ENCODE results near the gene CASK.

Gene CASK

DNA sequence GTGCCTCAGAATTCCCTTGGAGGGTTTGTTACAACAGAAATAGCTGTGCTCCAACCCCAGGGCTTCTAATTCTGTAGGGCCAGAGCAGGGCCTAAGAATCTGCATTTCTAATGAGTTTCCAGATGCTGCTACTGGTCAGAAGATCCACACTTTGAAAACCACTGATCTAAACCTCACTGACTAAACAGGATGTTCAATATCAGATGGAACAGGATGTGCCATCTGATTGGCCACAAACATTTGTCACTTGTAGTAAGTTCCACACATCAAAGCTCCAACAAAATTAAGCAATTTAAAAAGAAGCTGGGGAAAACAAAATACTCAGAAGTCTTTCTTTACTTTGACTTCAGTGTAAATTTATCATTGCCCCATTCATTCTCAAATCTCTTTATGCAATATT, 14.3 kb downstream of the CASK start:
- no peak for DNase-seq (ENCODE audit: low spot score)

DNA sequence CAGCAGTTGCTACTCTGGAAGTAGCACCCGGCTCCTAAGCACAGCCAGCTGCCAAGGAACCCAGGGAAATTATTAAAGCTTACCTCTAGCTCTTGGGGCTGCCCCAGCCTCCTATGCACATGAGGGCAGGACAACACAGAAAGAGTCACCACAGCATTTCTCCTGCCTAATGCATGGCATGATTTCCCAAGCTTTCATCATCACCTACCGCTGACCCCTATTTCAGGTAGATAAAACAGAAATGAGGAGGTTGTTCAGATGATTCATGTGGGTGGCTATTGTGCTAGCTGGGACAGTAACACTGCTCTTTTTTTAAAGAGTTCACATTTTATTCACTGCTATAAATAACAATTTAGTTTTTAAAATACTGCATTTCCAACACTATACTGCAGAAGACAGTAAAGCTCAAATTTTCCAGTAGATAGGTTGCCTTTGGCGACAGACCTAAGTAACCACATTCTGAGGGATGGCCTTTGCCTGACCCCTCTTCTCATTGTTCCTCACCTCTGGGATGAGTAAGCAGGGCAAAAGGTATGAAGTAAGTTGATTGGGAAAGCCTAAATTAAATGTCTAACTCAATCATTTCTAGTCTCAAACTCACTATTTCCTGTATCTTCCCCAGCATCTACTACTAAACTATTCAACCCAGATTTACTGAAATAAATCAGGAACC, 16.7 kb downstream of the CASK start:
- no peak for DNase-seq (ENCODE audit: low spot score)

DNA sequence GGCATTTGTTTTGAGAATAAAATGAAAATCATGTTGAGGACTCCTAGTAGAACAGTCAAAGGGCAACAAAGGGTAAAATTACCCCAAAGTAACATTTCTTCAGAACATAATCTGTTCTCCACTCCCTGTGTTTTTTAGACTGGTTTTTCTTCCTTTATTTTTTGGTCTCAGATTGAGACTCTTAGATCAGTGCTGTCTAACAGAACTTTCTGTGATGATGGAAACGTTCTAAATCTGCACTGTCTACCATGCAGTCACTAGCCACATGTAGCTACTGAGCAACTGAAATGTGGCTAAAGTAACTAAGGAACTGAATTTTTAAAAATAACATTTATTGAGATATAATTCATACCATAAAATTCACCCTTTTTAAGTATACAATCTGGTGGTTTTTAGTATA, 19.8 kb downstream of the CASK start:
- no peak for DNase-seq (ENCODE audit: low spot score)

DNA sequence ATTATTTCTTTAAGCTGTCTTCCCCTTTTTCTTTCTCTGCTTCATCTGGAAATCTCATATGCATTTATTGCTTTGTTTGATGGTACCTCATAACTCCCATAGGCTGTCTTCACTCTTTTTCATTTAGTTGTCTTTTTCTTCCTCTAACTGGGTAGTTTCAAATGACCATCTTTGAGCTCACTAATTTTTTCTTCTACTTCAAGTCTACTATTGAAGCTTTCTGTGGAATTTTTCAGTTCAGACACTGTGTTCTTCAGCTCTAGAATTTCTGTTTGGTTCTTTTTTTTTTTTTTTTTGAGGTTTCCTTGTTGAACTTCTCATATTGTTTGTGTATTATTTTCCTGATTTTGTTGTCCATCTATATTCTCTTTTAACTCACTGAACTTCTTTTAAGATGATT, 23.0 kb downstream of the CASK start:
- no peak for DNase-seq (ENCODE audit: low spot score)

DNA sequence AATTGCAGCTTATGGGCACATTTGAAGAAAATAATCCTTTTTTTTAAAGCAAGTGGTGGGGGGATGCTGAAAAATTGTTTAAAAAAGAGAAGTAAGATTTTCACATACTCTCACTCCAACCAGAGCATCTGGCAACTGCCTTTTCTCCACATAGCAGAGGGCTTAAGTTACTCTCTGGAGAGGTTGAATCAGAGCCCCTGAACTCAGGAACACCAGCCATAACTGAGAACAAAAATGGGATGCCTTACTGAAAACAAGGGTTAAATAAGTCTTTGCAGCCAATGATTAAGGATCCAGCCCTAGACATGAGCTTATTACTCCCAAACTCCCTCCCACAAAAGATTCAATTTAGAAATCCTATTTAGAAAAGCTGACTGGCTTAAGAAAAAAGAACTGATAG, 27.5 kb downstream of the CASK start:
- no peak for DNase-seq (ENCODE audit: low spot score)

DNA sequence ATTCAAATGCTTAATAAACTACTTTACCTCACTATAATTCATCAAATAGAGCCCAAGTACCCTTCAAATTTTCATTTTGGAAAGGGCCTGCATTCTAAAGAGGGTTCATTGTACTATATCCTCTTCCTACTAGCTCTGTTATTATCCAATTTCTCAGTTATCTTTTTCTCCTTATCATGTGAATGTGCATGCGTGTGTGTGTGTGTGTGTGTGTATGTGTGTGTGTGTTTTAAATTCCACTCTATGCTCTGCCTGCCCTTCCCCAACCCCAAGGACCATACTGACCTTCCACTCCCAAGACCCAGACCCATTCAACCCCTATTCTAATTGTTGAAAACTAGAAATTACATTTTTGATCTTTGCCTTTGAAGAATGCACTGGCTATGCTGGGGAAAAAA, 33.3 kb downstream of the CASK start:
- DNase-seq (ENCODE audit: low spot score): no peak

DNA sequence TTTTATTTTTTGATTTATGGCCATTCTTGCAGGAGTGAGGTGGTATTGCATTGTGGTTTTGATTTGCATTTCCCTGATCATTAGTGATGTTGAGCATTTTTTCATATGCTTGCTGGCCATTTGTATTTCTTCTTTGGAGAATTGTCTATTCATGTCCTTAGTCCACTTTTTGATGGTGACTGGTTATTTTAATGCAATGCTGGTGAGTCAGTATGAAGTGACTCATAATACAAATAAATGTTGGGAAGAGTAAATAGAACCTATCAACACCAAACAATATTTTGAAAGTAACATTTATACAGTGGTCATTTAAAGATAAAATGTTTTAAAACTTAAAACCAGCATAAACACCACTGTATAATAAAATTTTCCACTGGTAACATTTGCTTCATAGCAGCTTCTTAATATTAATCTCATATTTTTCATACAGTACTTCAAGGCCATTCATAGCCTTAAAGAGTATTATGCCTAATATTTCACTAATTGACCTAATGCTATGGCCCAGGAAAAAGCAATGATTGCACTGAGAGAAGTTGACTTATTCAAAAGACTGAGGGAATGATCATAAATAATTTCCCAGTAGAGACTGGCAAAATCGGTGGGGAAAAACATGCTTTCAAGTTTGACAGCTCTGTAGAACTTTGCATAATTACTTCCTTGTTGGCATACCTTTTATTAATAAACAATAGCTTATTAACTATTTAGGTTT, 33.9 kb downstream of the CASK start:
- DNase-seq (ENCODE audit: low spot score): no peak

DNA sequence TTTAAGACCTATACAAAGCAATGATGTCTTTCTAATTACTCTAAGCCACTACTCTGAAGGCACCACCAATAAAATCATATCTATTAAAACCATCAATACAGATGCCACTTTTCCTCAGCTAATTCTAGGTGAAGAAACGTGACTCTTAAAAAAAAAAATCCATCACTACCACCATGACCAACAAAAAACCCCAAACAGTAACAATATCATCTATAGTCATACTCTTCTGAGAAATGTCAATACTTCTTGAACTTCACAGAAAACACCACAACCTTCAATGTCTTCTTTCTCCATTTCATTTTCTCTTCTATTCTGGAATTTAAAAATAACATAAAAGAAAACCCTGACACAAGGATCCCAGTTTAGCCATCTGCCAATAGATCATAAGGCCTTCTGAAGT, 35.7 kb downstream of the CASK start:
- DNase-seq (ENCODE audit: low spot score): no peak

DNA sequence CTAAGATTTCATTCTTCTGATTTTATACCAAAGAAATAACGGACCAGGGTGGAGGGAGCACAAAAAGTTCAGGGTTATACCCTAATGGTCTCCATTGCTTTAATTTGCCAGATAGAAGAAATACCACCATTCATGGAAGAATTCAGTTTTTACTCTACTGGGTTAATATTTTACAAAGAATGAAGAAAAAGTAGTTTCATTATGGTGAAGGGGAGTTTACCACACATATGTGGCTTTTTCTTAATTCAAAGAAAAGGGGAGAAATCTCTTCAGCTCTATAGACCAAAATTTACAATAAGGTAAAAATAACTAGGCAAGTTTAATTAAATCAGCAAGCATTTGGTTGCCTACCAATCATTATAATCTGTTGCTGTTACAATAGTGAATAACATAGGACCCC, 37.6 kb downstream of the CASK start:
- no peak for DNase-seq (ENCODE audit: low spot score)

DNA sequence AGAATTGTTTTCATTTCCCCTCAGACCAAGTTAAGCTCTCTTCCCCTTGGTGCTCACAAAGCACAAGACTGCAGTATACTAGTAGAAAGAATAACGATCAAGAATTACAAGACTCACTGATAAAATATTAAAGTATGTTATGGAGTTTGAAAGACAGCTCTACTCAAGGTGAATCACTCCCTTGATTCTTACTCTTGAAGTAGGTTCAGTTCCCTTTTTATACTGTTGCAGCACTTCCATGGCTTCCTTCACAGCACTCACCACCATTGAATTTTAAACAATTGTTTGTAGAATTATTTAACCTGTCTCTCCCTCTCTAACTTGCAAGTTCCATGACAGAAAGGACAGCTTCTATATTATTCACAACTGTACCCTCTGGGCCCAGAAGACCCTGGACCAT, 42.2 kb downstream of the CASK start:
- no peak for DNase-seq (ENCODE audit: low spot score)

DNA sequence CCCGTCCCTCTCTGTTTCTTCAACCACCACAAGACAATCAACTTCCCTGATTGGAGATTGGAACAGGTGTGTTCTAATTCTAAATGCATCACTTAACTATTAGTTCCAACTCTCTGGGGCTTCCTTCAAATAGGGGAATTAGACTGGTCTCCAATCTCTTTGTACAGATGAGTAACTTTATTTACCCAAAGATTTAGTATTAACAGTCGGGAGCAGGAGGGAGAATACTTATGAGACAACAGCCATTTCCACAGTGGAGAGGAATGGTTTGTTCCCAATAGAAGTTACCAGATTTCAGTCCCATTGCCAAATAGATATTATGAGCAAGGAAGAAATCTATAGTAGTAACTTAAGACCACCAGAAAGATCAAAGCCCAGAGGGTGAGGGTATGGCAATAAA, 46.2 kb downstream of the CASK start:
- DNase-seq (ENCODE audit: low spot score): no peak

DNA sequence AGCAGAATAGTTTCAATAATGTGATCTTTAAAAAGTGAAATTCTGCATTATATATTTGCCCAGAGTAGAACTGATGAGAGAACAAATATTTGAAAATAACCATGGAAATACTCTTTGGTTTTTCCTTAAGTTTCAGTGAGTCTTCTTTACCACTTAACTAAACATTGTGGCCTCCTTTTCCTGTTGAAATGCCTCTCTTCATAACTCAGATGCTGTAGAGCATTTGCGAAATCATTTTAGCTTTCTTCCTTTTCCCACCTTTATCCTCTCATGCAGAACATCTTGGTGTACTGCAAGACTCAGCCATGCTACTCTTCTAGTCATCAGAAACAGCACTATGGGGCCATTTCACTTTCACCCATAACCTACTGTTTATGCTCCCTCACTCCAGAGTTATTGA, 48.2 kb downstream of the CASK start:
- no peak for DNase-seq (ENCODE audit: low spot score)

DNA sequence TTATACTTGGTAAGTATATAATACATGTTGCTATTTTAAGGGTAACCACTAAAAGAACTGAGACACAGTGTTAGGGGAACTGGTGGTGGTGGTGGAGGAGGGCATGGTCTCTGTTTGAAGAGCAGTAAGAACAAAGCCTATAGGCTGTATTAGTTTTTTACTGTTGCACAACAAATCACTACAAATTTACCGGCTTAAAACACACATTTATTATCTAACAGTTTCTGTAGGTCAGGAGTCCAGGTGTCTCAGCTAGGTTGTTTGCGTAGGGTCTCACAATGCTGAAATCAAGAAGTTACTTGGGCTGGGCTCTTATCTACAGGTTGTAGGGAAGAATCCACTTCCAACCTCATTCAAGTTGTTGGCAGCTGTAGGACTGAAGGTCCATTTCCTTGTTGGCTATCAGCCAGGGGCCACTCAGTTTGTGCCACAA, 52.6 kb downstream of the CASK start:
- no peak for DNase-seq (ENCODE audit: low spot score)

DNA sequence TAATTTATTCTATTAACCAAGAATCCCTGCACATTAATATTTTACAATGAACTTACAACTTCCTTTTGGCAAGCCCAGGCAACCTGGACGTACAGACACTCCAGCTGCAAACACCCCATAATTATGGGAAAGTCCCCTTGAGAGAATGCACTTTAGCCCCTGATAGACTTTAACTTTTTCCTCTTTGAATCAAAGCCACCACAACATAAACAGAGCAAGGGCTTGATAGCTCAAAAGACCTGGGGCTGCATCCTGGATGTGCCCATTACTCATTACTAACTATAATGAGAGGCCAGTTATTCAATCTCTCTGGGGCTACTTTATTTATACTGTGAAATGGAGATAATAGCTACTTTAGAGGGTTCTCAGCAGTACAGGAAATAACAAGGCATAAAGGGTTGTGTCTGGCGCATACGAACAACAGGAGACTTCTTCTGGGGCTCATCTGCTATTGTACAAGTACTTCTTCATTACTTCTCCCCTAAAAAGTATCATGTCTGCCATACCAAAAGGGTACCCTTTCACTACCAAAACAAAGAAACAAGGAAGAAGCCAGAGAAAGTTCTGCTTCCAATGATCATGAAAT, 54.9 kb downstream of the CASK start:
- no peak for DNase-seq (ENCODE audit: low spot score)

DNA sequence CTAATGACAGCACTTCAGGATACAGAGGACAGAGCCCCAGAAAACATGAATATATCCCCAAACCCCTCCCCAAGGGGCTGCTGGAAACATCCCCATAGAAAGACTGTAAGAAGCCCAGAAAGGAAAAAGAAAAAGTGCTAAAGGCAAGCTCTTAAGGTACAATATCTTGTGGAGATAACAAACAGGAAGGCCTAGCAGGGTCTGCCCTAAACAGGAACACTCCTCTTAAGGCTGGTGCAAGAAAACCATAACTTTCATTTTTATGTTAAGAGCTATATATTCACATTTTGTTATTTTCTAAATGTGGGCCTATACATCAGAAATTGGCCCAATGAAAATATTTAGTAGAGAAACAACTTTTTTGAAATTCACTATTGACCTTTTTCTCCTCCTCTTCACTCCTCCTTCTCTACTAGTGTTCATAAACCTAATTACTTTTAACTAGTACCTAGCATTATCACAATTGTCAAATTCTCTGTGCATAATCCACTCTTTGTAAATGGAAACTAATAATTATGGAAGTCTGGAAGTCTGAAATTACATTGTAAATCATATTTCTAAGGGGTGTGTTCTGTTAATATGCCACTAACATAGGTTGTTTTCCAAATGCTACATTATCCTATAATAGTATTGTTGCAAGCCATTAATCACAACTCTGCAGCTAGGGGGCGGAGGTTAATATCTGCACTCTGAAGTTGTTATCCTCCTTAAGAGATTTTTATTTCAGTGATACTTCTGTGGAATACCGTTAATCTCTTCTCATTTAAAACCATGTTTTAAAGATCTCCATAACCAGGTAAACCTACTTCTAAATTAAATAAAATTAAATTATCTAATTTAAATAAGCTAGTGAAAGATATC, 59.8 kb downstream of the CASK start:
- no peak for DNase-seq (ENCODE audit: low spot score)

DNA sequence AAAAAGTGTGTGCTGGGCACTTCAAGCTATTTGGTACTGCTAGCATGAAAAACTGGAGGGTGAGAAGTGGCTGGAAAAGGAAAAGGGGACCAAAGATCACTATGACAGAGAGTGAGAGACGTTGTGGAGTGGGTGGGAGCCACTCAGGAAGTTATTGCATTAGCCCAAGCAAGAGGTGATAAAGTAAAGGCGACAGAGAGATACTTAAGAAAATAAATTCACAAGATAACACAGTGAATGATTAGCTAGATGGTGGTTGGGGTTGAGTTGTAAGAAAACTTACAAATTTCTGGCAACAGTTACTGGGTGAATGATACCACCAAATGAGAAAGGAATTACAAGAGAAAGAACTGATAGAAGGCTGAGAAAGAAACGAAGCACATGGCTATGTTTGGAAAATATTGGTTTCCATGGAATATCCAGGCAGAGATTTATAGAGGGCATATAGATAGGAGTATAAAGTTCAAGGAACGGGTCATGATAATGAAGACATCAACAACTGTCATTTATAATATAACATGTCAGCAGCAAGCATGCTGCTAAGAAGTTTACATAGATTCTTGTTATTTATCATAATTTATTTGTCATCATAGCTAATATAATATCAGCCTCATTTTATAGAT, 60.7 kb downstream of the CASK start:
- no peak for DNase-seq (ENCODE audit: low spot score)

DNA sequence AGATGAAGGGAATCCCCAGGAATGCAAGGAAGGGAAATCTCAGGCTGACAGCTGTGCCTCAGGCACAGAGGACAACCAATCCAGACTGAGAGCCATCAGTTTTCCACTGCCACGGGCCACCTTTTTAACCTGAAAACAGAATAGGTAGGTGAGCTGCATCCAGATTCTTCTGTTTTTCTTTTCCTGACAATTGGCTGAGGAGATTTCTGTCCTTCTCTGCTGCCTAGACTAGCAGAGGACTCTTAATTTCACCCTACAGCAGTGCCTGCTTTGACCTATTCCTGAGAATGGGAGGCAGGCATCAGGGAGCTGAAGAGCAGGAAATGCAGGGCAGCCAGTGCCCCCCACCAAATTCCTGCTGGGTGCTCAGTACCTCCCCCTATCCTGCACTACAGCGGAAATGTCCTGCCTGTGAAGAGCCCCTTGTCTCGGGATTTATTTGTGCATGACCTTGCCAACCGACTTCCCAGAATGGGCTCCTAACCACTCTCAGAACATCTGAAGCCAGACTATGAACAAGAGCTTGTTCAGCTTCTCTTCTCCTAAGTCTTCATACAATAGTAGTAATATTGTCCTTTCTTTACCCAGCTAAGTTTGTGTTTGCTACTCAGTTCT, 65.1 kb downstream of the CASK start:
- no peak for DNase-seq (ENCODE audit: low spot score)

DNA sequence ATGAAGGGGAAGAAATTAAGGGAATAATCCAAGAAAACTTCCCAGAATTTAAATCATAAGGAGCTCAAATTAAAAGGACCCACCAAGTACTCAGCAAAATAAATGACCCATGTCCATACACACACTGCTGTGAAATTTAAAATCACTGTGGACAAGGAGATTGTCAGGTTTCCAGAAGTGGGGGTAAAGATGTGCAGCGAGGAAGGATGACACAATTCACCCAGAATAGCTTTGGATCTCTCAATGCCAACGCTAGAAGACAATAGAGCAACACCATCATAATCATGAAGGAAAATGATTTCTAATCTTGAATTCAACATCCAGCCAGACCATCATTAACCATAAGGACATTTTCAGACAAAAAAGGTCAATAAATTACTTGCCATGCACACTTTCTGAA, 65.7 kb downstream of the CASK start:
- DNase-seq (ENCODE audit: low spot score): no peak

DNA sequence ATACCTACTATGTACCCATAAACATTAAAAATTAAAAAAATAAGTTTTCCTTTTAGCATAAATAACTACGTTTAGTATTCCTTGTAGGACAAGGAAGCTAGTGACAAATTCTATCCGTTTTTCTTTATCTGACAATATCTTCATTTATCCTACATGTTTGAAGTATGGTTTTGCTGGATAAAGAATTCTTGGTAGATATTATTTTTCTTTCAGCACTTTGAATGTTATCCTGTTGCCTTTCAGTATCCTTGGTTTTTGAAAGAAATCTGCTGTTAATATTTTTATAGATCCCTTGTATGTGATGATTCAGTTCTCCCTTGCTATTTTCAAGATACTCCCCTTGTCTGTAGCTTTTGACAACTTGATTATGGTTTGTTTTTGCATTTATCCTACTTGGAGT, 76.6 kb downstream of the CASK start:
- DNase-seq (ENCODE audit: low spot score): no peak

DNA sequence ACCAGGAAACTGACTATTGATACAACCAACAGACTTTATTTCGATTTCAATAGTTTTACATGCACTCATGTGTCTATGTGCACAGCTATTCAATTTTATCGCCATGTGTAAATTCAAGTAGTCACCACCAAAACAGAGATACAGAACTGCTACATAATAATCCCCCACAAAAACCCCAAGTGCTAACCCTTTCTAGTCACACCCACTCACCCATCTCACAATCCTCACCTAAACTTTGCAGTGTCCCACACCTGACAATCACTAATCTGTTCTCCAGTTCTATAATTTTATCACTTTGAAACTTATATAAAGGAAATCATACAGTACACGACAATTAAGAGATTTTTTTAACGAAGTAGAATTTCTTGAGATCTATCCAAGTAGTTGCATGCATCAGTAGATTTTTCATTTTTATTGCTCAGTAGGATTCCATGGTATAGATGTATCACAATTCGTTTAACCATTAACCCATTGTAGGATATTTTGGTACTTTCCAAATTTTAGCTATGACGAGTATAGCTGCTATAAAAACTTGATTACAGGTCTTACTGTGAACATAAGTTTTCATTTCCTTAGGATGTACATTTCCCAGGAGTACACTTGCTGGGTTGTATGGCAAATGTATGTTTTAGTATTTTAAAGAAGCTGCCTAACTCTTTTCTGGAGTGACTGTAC, 85.9 kb downstream of the CASK start:
- DNase-seq (ENCODE audit: low spot score): no peak

DNA sequence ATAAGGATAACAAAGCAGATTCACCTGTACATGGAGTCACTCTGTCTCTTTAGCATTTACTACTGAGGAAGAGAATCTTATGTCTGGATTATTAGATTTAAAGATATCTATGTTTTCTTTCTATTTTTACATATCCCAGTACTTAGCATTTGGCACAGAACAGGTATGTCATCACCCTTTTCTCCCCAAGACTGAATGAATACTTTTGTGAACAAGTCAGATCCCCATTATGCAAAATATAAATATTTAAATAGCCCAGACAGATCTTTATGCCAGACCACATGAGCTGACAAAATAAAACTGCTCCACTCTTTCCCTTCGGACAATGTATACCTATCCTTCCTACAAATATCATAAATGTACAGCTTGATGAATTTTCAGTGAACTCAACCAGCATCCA, 94.5 kb downstream of the CASK start:
- no peak for DNase-seq (ENCODE audit: low spot score)
